ENCODE results near the gene CBX8.

Gene CBX8

GRCh38 chr17:79795795-79796443 lies 958 bp downstream of the CBX8 start:
- DNase-seq (ENCODE audit: insufficient read length, low spot score) (no peak), FAIRE-seq (peak; percentile 45)

DNA sequence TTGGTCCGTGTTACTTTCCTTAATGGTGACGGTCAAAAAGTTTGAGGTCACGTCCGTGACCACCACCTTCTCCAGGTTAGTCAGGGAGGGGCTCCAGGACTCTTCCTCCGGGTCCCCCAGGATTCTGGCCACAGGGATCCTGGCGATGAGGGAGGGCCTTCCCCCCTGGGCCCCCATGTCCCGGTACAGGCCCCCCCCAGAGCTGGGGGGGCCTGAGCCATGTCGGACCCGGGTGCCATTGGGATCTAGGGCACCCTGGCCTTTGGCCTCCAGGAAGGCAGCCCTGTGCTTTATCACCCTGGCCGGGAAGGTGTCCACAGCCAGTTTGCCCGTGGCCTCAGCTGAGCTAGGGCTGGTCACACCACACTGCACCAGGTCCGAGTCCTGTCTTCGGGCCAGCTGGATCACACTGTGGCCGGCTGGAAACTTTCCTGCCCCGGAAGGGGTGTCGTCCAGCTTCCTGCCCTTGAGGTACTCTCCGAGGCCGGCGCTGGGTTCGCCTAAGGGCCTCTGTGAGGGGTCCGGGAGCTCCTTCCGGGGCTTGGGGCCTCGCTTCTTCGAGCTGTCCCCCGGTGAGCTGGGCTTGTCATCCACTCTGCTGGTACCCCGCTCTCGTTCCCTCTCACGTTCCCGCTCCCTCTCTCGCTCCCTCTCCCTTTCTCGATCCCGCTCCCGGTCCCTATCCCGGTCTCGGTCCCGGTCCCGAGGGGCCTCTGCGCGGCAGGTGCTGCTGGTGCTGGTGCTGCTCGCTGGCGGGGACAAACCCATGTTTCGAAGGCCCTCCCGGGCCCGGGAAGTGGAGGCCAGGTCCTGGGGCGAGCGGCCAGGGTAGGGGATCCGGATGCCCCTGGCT lies 2.0 kb downstream of the CBX8 start:
- DNase-seq (ENCODE audit: insufficient read length, low spot score) (no peak), FAIRE-seq (no peak)

DNA sequence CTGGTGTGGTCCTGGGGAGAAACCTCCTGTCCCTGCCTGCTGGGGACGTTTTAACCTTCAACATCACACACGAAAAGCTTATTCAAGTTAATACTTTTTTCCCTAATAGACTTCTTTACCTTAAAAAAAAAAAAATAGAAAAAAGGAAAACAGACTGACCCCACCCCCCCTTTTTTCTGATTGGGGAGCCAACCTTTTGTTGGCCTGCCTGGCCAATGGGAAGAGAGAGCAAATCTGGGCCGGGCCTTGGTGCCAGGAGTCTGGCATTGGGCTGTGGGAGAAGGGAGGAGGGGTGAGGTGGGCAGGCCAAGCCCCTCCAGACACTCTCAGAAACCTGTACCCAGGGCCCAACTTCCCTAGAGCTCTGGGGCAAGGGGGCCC lies 3.0 kb downstream of the CBX8 start:
- no peak for FAIRE-seq
- no peak for DNase-seq (ENCODE audit: insufficient read length, low spot score)

GRCh38 chr17:79792984-79793923 lies 3.6 kb downstream of the CBX8 start:
- DNase-seq (ENCODE audit: insufficient read length, low spot score) (no peak), FAIRE-seq (no peak)

DNA sequence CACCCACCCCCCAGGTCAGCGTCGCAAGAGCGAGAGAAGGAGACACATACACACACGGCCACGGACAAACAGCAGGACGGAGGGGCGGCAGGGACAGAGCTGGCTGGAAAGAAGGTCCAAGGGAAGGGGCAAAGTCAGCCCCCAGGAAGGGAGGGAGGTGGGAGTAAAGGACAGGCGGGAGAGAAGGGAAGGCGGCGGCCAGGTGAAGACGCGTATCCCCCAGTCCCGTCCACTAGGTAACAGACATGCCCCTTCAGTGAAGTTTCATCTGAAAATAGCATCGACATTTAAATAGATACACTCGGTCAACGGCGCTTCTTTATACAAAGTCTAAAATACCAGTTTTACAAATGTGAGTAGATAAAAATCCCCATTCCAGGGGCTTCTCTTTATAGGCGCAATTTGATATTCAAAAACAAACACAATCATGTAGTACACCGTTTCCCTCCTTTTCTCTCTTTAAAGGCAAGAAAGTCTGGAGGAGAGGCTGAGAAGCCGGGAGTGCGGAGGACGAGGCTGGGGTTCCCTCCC lies 4.5 kb downstream of the CBX8 start:
- DNase-seq (ENCODE audit: insufficient read length, low spot score) (no peak), FAIRE-seq (no peak)

- FAIRE-seq (no peak), DNase-seq (ENCODE audit: insufficient read length, low spot score) (no peak)
Observed at GRCh38 chr17:79791735-79792161, 5.1 kb downstream of the CBX8 start.

GRCh38 chr17:79790805-79791734 lies 5.8 kb downstream of the CBX8 start:
- FAIRE-seq (no peak), DNase-seq (ENCODE audit: insufficient read length, low spot score) (no peak)

DNA sequence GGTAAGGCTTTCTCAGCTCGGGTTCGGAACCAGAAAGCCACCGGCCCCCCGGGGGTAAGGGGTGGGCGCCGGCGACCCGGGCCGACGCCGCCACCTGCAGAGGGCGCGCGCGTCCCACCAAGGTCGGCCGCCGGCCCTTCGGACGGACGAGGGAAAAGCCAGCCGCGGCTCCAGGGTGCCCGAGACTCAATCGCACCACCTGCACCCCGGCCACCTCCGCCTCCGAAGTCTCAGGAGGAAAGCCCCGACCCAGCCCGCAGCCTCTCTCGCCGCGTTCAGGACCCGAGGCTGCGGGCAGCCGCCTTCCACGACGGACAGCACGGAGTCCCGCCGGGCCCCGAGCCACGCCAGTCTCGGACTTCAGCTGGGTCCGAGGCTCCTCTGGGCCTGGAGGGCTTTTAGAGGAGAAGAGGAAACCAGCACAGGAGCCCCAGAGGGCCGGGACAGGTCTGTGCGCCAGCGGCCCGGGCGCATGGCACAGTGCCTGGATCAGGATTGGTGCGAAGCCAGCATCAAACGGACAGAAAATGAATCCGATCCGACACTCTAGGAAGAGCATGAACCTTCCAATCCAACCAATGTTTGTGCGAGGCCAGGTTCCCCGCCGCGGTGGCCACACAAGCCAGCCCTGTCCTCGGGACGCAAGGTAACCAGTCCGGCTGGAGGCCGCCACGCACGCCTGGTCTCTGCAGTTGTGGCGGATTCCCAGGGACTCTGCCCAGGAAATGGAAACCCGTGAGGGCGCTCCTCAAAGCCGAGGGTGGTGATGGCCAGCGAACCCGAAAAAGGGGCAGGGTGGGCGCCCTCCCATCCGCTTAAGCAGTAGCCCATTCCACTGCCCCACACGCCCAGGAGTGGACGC lies 6.7 kb downstream of the CBX8 start:
- FAIRE-seq (no peak), DNase-seq (ENCODE audit: insufficient read length, low spot score) (peak; percentile 88)

- DNase-seq (ENCODE audit: insufficient read length, low spot score): no peak
Observed at GRCh38 chr17:79788989-79789942, 7.6 kb downstream of the CBX8 start.

DNA sequence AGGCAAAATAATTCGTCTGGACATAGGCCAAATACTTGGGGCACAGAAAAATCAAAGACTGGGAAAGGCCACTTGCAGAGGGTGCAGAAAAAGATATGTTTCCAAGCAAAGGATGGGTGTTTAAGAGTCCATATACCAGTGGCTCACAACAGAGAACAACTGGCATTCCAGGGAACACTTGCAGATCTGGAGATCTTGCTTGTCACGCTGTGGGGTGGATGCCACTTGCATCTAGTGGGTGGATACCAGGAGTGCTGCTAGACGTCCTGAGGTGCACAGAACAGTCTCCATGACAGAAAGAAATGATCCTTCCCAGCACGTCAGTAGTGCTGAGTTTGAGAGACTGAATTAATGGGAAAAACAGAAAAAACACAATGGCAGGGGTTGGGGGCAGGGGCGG lies 8.4 kb downstream of the CBX8 start:
- no peak for DNase-seq (ENCODE audit: insufficient read length, low spot score)
- no peak for FAIRE-seq

More at GRCh38 chr17:79788989-79789942, 7.6 kb downstream of the CBX8 start:
- FAIRE-seq: no peak

- FAIRE-seq (no peak), DNase-seq (ENCODE audit: insufficient read length, low spot score) (no peak)
Observed at GRCh38 chr17:79786930-79787643, 9.8 kb downstream of the CBX8 start.

- no peak for DNase-seq (ENCODE audit: insufficient read length, low spot score)
- FAIRE-seq: no peak
Observed at GRCh38 chr17:79785900-79786810, 10.7 kb downstream of the CBX8 start.

DNA sequence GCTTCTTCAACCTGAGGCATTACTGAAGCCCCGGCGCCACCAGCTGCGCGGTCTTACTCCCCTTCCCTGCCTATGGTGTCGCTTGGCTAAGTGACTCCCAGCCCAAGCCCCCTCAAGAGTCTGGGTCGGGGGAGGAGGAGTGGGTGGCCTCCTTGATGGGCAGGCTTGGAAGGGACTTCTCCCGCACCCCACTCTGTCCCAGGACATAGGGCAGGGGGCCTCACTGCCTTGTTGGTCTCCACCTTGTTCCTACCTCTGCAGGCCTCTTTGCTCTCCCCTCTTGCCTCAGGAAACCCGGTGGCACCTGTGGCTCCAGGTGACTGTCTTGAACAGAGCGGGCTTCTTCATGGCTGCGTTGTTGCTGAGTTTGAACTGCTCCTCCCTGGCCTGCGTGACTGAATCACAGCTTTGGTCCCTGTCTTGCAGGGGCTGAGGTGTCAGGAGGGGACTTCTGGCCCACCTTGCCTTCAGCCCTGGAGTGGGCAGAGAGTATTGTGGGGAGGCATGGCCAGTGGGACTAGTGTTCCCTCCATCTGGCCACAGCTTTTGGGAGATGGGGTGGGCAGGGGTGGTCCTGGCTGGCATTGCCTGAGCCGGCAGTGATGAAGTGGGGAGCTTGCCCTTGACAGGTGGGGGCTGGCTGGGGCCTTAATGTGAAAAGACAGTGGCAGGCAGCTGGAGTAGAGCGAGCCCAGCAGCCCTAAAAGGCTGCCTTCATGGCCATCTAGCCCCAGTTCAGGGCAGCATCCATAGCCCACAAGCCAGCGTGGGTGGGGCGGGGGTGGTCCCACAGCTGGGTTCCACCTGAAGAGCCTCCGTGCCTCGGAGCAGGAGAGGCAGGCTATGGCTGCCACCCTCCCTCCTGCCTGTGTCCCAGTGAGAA lies 11.6 kb downstream of the CBX8 start:
- FAIRE-seq: no peak
- DNase-seq (ENCODE audit: insufficient read length, low spot score): no peak

DNA sequence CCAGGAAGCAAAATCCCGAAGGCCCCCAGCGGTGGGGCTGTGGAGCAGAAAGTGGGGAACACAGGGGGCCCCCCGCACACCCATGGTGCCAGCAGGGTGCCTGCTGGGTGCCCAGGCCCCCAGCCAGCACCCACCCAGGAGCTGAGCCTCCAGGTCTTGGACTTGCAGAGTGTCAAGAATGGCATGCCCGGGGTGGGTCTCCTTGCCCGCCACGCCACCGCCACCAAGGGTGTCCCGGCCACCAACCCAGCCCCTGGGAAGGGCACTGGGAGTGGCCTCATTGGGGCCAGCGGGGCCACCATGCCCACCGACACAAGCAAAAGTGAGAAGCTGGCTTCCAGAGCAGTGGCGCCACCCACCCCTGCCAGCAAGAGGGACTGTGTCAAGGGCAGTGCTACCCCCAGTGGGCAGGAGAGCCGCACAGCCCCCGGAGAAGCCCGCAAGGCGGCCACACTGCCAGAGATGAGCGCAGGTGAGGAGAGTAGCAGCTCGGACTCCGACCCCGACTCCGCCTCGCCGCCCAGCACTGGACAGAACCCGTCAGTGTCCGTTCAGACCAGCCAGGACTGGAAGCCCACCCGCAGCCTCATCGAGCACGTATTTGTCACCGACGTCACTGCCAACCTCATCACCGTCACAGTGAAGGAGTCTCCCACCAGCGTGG lies 12.4 kb downstream of the CBX8 start:
- no peak for FAIRE-seq
- no peak for DNase-seq (ENCODE audit: insufficient read length, low spot score)

GRCh38 chr17:79783891-79784290 lies 13.0 kb downstream of the CBX8 start:
- FAIRE-seq (no peak), DNase-seq (ENCODE audit: insufficient read length, low spot score) (no peak)
